SK-N-MC (cell line): ENCODE measurements around the gene B4GALNT4.

Experiments
- EZH2 ChIP-seq: fragments of 200-600 bp; sonication (generic); IDR thresholded peaks from one replicate; pipeline ENCODE4 v1.6.1; 2017; ENCODE audit warnings: antibody characterized with exemption
- FOXP2 ChIP-seq: optimal IDR thresholded peaks from 2 replicates; pipeline ENCODE3; 2011; ENCODE audit warnings: mild to moderate bottlenecking, moderate library complexity; ENCODE audit not compliant: insufficient read depth; ENCODE audit errors: extremely low read length, control extremely low read depth
- POLR2AphosphoS5 ChIP-seq: IDR thresholded peaks from 2 replicates; pipeline ENCODE4 v1.6.1; 2012; ENCODE audit warnings: mild to moderate bottlenecking, low read depth, low read length, borderline replicate concordance

- TF ChIP-seq FOXP2: no peak
- TF ChIP-seq EZH2: no peak
- TF ChIP-seq POLR2AphosphoS5: no peak
Observed at GRCh38 chr11:412641-413119, 43.4 kb downstream of the B4GALNT4 start.
